Measurements from ENCODE around the gene LY6G5C. TPM values are rescaled to one million over a fixed set of nuclear protein-coding genes. Genes with fewer than 3 reads are reported as not detected.

LY6G5C gene
- total and polyA plus RNA-seq, 9 of the 15 experiments (the other 6 are each of a cell fraction or from before 2014, with no cell fraction given), result 0.10 to 0.67 (median 0.46) TPM; not detected in 4

DNA sequence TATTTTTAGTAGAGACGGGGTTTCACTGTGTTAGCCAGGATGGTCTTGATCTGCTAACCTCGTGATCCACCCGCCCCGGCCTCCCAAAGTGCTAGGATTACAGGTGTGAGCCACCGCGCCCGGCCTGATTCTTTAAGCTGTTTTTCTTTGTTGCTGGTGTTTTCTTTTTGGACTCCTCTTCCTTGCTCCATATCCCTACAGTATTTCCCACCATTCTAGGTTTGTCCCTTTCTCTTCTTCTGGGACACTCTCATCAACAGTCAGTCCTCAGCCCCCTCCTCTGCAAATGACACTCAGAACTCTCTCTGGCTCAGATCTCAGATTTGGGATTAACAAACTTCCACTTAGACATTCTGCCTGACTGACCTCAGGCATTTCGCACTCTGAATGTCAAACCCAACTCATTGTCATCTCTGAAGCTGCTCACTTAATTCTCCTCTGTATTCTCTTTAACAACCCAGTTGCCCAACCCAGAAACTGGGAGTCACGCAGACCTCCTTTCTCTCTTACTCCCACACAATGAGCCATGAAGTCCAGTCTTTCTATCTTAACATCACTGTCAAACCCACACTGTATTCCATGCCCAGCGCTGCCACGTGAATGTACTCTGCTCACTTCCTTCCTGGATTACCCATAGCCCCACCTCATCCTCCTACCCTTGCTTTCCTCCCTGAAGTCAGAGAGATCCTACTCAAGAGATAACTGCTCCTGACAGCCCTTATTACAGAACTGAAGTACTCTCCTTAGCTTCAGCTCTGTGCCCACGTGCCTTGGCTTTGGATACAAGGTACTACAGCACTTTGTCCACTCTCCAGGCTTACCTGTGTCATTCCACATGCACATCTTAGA, 44.9 kb upstream of the LY6G5C start (continued):
- no peak for TF ChIP-seq YY1 (IDR thresholded peaks at IDR 0.05; ENCODE audit: borderline replicate concordance in 1 of 3, control insufficient read depth in 1 of 3, extremely low read depth in 1 of 3, insufficient read depth in 3 of 3, insufficient read length in 1 of 3, insufficient replicate concordance in 2 of 3, low read depth in 1 of 3, low read length in 2 of 3)
- TF ChIP-seq, protein P1, sequence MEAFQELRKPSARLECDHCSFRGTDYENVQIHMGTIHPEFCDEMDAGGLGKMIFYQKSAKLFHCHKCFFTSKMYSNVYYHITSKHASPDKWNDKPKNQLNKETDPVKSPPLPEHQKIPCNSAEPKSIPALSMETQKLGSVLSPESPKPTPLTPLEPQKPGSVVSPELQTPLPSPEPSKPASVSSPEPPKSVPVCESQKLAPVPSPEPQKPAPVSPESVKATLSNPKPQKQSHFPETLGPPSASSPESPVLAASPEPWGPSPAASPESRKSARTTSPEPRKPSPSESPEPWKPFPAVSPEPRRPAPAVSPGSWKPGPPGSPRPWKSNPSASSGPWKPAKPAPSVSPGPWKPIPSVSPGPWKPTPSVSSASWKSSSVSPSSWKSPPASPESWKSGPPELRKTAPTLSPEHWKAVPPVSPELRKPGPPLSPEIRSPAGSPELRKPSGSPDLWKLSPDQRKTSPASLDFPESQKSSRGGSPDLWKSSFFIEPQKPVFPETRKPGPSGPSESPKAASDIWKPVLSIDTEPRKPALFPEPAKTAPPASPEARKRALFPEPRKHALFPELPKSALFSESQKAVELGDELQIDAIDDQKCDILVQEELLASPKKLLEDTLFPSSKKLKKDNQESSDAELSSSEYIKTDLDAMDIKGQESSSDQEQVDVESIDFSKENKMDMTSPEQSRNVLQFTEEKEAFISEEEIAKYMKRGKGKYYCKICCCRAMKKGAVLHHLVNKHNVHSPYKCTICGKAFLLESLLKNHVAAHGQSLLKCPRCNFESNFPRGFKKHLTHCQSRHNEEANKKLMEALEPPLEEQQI (IDR thresholded peaks at IDR 0.05), result no peak
- TF ChIP-seq HDAC2 (IDR thresholded peaks at IDR 0.05), result peak; percentile 70
- TF ChIP-seq ZNF143 (CRISPR knock-in tag; IDR thresholded peaks at IDR 0.05), result no peak
- TF ChIP-seq MED1 (CRISPR knock-in tag; IDR thresholded peaks at IDR 0.05; ENCODE audit: borderline replicate concordance), result no peak
- no peak for TF ChIP-seq SNRNP70 (optimal IDR thresholded peaks at IDR 0.05; ENCODE audit: low read depth, low read length)
- no peak for TF ChIP-seq SAFB (IDR thresholded peaks at IDR 0.05; ENCODE audit: borderline replicate concordance, low read depth, low read length)
- TF ChIP-seq NR3C1 (CRISPR knock-in tag; IDR thresholded peaks at IDR 0.05), result no peak
- TF ChIP-seq RBM17 (IDR thresholded peaks at IDR 0.05; ENCODE audit: borderline replicate concordance, low read depth, low read length), result no peak
- TF ChIP-seq, protein P2, sequence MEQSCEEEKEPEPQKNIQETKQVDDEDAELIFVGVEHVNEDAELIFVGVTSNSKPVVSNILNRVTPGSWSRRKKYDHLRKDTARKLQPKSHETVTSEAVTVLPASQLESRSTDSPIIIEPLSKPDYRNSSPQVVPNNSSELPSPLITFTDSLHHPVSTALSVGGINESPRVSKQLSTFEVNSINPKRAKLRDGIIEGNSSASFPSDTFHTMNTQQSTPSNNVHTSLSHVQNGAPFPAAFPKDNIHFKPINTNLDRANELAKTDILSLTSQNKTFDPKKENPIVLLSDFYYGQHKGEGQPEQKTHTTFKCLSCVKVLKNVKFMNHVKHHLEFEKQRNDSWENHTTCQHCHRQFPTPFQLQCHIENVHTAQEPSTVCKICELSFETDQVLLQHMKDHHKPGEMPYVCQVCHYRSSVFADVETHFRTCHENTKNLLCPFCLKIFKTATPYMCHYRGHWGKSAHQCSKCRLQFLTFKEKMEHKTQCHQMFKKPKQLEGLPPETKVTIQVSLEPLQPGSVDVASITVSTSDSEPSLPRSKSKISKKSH (CRISPR knock-in tag; IDR thresholded peaks at IDR 0.05), result no peak
- TF ChIP-seq, protein P3, sequence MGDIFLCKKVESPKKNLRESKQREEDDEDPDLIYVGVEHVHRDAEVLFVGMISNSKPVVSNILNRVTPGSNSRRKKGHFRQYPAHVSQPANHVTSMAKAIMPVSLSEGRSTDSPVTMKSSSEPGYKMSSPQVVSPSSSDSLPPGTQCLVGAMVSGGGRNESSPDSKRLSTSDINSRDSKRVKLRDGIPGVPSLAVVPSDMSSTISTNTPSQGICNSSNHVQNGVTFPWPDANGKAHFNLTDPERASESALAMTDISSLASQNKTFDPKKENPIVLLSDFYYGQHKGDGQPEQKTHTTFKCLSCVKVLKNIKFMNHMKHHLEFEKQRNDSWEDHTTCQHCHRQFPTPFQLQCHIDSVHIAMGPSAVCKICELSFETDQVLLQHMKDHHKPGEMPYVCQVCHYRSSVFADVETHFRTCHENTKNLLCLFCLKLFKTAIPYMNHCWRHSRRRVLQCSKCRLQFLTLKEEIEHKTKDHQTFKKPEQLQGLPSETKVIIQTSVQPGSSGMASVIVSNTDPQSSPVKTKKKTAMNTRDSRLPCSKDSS (IDR thresholded peaks at IDR 0.05; ENCODE audit: low read depth, partially characterized antibody), result no peak
- TF ChIP-seq, protein P4, sequence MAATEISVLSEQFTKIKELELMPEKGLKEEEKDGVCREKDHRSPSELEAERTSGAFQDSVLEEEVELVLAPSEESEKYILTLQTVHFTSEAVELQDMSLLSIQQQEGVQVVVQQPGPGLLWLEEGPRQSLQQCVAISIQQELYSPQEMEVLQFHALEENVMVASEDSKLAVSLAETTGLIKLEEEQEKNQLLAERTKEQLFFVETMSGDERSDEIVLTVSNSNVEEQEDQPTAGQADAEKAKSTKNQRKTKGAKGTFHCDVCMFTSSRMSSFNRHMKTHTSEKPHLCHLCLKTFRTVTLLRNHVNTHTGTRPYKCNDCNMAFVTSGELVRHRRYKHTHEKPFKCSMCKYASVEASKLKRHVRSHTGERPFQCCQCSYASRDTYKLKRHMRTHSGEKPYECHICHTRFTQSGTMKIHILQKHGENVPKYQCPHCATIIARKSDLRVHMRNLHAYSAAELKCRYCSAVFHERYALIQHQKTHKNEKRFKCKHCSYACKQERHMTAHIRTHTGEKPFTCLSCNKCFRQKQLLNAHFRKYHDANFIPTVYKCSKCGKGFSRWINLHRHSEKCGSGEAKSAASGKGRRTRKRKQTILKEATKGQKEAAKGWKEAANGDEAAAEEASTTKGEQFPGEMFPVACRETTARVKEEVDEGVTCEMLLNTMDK (IDR thresholded peaks at IDR 0.05; ENCODE audit: borderline replicate concordance, insufficient read depth, low read depth, low read length, poor library complexity, severe bottlenecking), result no peak
- TF ChIP-seq, protein P5, sequence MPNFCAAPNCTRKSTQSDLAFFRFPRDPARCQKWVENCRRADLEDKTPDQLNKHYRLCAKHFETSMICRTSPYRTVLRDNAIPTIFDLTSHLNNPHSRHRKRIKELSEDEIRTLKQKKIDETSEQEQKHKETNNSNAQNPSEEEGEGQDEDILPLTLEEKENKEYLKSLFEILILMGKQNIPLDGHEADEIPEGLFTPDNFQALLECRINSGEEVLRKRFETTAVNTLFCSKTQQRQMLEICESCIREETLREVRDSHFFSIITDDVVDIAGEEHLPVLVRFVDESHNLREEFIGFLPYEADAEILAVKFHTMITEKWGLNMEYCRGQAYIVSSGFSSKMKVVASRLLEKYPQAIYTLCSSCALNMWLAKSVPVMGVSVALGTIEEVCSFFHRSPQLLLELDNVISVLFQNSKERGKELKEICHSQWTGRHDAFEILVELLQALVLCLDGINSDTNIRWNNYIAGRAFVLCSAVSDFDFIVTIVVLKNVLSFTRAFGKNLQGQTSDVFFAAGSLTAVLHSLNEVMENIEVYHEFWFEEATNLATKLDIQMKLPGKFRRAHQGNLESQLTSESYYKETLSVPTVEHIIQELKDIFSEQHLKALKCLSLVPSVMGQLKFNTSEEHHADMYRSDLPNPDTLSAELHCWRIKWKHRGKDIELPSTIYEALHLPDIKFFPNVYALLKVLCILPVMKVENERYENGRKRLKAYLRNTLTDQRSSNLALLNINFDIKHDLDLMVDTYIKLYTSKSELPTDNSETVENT (CRISPR knock-in tag; IDR thresholded peaks at IDR 0.05), result 0 out of 2 replicates have a peak, but pooled peaks have one; percentile 7
- no peak for TF ChIP-seq ZFPM2 (CRISPR knock-in tag; IDR thresholded peaks at IDR 0.05)
- peak; percentile 11; the same call in 1 of the 2 replicates for TF ChIP-seq ZFP1 (CRISPR knock-in tag; IDR thresholded peaks at IDR 0.05)
